H1 (cell line): Measurements from ENCODE around the gene SAXO1. TPM values are rescaled to one million over a fixed set of nuclear protein-coding genes. Genes with fewer than 3 reads are reported as not detected.

ENCODE experiments used
- CTCF ChIA-PET: fragments of 300-600 bp; sonication (Branson Sonifier 250); formaldehyde crosslinking; loops from one replicate; lab custom pipeline; 2021; ENCODE audit not compliant: partially characterized antibody; lab: Charles Lee
- POLR2A ChIA-PET: fragments of 300-600 bp; sonication (Branson Sonifier 250); formaldehyde crosslinking; loops from one replicate; lab custom pipeline; 2021; ENCODE audit warnings: inconsistent platforms; ENCODE audit not compliant: partially characterized antibody; lab: Charles Lee
- DNase-seq, 2 experiments: peaks; one replicate each; pipeline versions ENCODE4 v3.0.0 to v3.0.0-alpha.2; 2010 to 2022; ENCODE audit warnings: low spot score in 2 of 2, low read depth in 1 of 2, mixed read lengths in 1 of 2
- FAIRE-seq: peaks from 2 replicates; lab custom pipeline; 2011; peaks lifted over from hg19 to GRCh38; lab: Jason Lieb, UNC
- H2AFZ ChIP-seq: 2 replicates; pipeline ENCODE4 v1.8.1; 2012; ENCODE audit warnings: low read length, inconsistent platforms
- H2AK5ac ChIP-seq: 2 replicates; pipeline ENCODE4 v1.6.1; 2013; ENCODE audit warnings: low read depth, low read length
- H2BK120ac ChIP-seq: replicated peaks from 2 replicates; pipeline ENCODE3; 2013; ENCODE audit warnings: low read depth, low read length, inconsistent platforms
- H2BK12ac ChIP-seq: 2 replicates; pipeline ENCODE4 v1.6.1; 2013; ENCODE audit warnings: low read depth, low read length
- H2BK15ac ChIP-seq: 2 replicates; pipeline ENCODE4 v1.6.1; 2013; ENCODE audit warnings: low read length
- H2BK20ac ChIP-seq: 2 replicates; pipeline ENCODE4 v1.6.1; 2013; ENCODE audit warnings: low read length
- H2BK5ac ChIP-seq: 2 replicates; pipeline ENCODE4 v1.6.1; 2013; ENCODE audit warnings: low read depth, low read length
- H3K14ac ChIP-seq: 2 replicates; pipeline ENCODE4 v1.6.1; 2013; ENCODE audit warnings: inconsistent platforms; ENCODE audit not compliant: insufficient read length
- H3K18ac ChIP-seq: 2 replicates; pipeline ENCODE4 v1.6.1; 2013; ENCODE audit warnings: low read length; ENCODE audit errors: extremely low read depth
- H3K23ac ChIP-seq: 2 replicates; pipeline ENCODE4 v1.6.1; 2013; ENCODE audit warnings: inconsistent platforms; ENCODE audit not compliant: insufficient read length
- H3K23me2 ChIP-seq: 2 replicates; pipeline ENCODE4 v1.6.1; 2013; ENCODE audit warnings: low read depth, low read length
- H3K27ac ChIP-seq: 2 replicates; pipeline ENCODE4 v1.6.1; 2011; ENCODE audit warnings: low read depth, low read length, inconsistent platforms
- H3K27me3 ChIP-seq, 4 experiments: replicated peaks in 1 of 4; 1 replicate in 1 of 4; 2 replicates in 3 of 4; pipeline versions ENCODE4 v1.6.1 to v1.8.1; 2011 to 2013; ENCODE audit warnings: low read length in 3 of 4, mild to moderate bottlenecking in 3 of 4, inconsistent platforms in 2 of 4, mixed read lengths in 2 of 4, moderate library complexity in 1 of 4; ENCODE audit not compliant: control insufficient read depth in 3 of 4, insufficient read depth in 3 of 4; ENCODE audit errors: extremely low read depth in 1 of 4
- H3K36me3 ChIP-seq, 4 experiments: 2 replicates each; pipeline versions ENCODE4 v1.6.1 to v1.8.1; 2011 to 2013; ENCODE audit warnings: mild to moderate bottlenecking in 4 of 4, low read length in 3 of 4, moderate library complexity in 2 of 4, control low read depth in 1 of 4, inconsistent platforms in 1 of 4; ENCODE audit not compliant: insufficient read depth in 4 of 4, control insufficient read depth in 2 of 4
- H3K4ac ChIP-seq: replicated peaks from 2 replicates; pipeline ENCODE3; 2013; ENCODE audit warnings: low read length, low read depth, mixed read lengths, inconsistent platforms; ENCODE audit not compliant: insufficient read length
- H3K4me1 ChIP-seq, 4 experiments: replicated peaks in 1 of 4; 1 replicate in 1 of 4; 2 replicates in 3 of 4; pipeline versions ENCODE4 v1.6.1 to v1.8.1; 2011 to 2013; ENCODE audit warnings: low read length in 3 of 4, inconsistent platforms in 2 of 4, mixed read lengths in 1 of 4; ENCODE audit not compliant: insufficient read depth in 4 of 4, control insufficient read depth in 3 of 4
- H3K4me2 ChIP-seq, 2 experiments: 2 replicates each; pipeline versions ENCODE4 v1.6.1 to v1.8.1; 2011 to 2013; ENCODE audit warnings: low read depth in 2 of 2, low read length in 2 of 2, control low read depth in 1 of 2, inconsistent platforms in 1 of 2, mild to moderate bottlenecking in 1 of 2; ENCODE audit not compliant: insufficient read depth in 1 of 2
- H3K4me3 ChIP-seq, 4 experiments: fragments of 200-600, 300-600 bp in 1 of 4; sonication (generic), shearing (Covaris generic), sonication (Bioruptor Twin) in 1 of 4; 2 replicates each; pipeline versions ENCODE4 v1.5.1 to v1.8.1; 2011 to 2016; ENCODE audit warnings: low read length in 4 of 4, low read depth in 3 of 4, control low read depth in 2 of 4, inconsistent platforms in 2 of 4, mild to moderate bottlenecking in 2 of 4, mixed read lengths in 1 of 4, moderate library complexity in 1 of 4; ENCODE audit not compliant: insufficient read depth in 2 of 4; ENCODE audit errors: extremely low read depth in 1 of 4
- H3K56ac ChIP-seq: replicated peaks from 2 replicates; pipeline ENCODE3; 2013; ENCODE audit warnings: low read depth, mild to moderate bottlenecking, mixed read lengths, low read length, inconsistent platforms; ENCODE audit not compliant: insufficient read length
- H3K79me1 ChIP-seq: 2 replicates; pipeline ENCODE4 v1.6.1; 2013; ENCODE audit warnings: low read depth, low read length, control low read depth
- H3K79me2 ChIP-seq, 2 experiments: 2 replicates each; pipeline versions ENCODE4 v1.6.1 to v1.8.1; 2012 to 2013; ENCODE audit warnings: low read length in 2 of 2, mild to moderate bottlenecking in 2 of 2, inconsistent platforms in 1 of 2; ENCODE audit not compliant: insufficient read depth in 2 of 2, control insufficient read depth in 1 of 2
- H3K9ac ChIP-seq, 4 experiments: replicated peaks in 1 of 4; 1 replicate in 1 of 4; 2 replicates in 3 of 4; pipeline versions ENCODE4 v1.6.1 to v1.8.1; 2011 to 2013; ENCODE audit warnings: low read depth in 3 of 4, low read length in 3 of 4, control low read depth in 2 of 4, mild to moderate bottlenecking in 2 of 4, moderate library complexity in 2 of 4, inconsistent platforms in 1 of 4; ENCODE audit errors: extremely low read depth in 1 of 4
- H3K9me3 ChIP-seq, 2 experiments: 2 replicates each; pipeline versions ENCODE4 v1.6.1 to v1.8.1; 2012 to 2013; ENCODE audit warnings: mild to moderate bottlenecking in 2 of 2, moderate library complexity in 2 of 2, control low read depth in 1 of 2, inconsistent platforms in 1 of 2, low read depth in 1 of 2, low read length in 1 of 2, mixed read lengths in 1 of 2; ENCODE audit not compliant: insufficient read depth in 2 of 2
- H4K20me1 ChIP-seq, 2 experiments: replicated peaks in 1 of 2; 2 replicates each; pipeline versions ENCODE3 to v1.8.1; 2011 to 2013; ENCODE audit warnings: inconsistent platforms in 2 of 2, low read length in 2 of 2, mild to moderate bottlenecking in 1 of 2; ENCODE audit not compliant: insufficient read depth in 2 of 2, control insufficient read depth in 1 of 2
- H4K5ac ChIP-seq: 2 replicates; pipeline ENCODE4 v1.6.1; 2013; ENCODE audit warnings: low read length, low read depth, mixed read lengths, inconsistent platforms; ENCODE audit not compliant: insufficient read length
- H4K8ac ChIP-seq: 2 replicates; pipeline ENCODE4 v1.8.0; 2013; ENCODE audit warnings: mild to moderate bottlenecking, moderate library complexity, low read length, inconsistent platforms; ENCODE audit not compliant: insufficient read depth; ENCODE audit errors: extremely low read depth
- H4K91ac ChIP-seq: replicated peaks from 2 replicates; pipeline ENCODE3; 2013; ENCODE audit warnings: low read length, mixed read lengths, inconsistent platforms; ENCODE audit not compliant: insufficient read length
- ATF3 ChIP-seq: IDR thresholded peaks from 2 replicates; pipeline ENCODE4 v1.6.1; 2011; ENCODE audit warnings: low read depth, mild to moderate bottlenecking, low read length; ENCODE audit not compliant: insufficient read depth
- BCL11A ChIP-seq, 2 experiments: IDR thresholded peaks; one replicate each; pipeline ENCODE4 v1.6.1; 2011; ENCODE audit warnings: low read depth in 2 of 2, low read length in 2 of 2, mild to moderate bottlenecking in 2 of 2
- CBX8 ChIP-seq: fragments of 300-800, 300-1000 bp; sonication (generic); IDR thresholded peaks from 2 replicates; pipeline ENCODE4 v1.7.1; 2016; ENCODE audit warnings: low read depth, low read length, borderline replicate concordance
- NRF1 ChIP-seq: IDR thresholded peaks from 2 replicates; pipeline ENCODE4 v1.6.1; 2011; ENCODE audit warnings: mild to moderate bottlenecking, low read depth, low read length, improper control_type of control experiment
- POLR2AphosphoS5 ChIP-seq: IDR thresholded peaks from 2 replicates; pipeline ENCODE4 v1.6.1; 2011; ENCODE audit warnings: low read depth, low read length
- RFX5 ChIP-seq: IDR thresholded peaks from 2 replicates; pipeline ENCODE4 v1.6.1; 2011; ENCODE audit warnings: low read depth, low read length, improper control_type of control experiment, borderline replicate concordance
- RNF2 ChIP-seq: fragments of 200-900, 300-1000 bp; sonication (generic); IDR thresholded peaks from 2 replicates; pipeline ENCODE4 v1.7.1; 2016; ENCODE audit warnings: borderline replicate concordance, low read depth, mild to moderate bottlenecking, antibody characterized with exemption, low read length; ENCODE audit not compliant: poor library complexity, severe bottlenecking; ENCODE audit errors: missing control alignments
- SAP30 ChIP-seq: fragments of 300-600 bp; sonication (generic); IDR thresholded peaks from 2 replicates; pipeline ENCODE4 v1.7.1; 2012; ENCODE audit warnings: low read length, moderate library complexity, mild to moderate bottlenecking, inconsistent platforms; ENCODE audit not compliant: insufficient read depth, insufficient replicate concordance
- SIRT6 ChIP-seq: IDR thresholded peaks from one replicate; pipeline ENCODE4 v1.7.1; 2012; ENCODE audit warnings: low read length, inconsistent platforms
- SRF ChIP-seq: IDR thresholded peaks from 2 replicates; pipeline ENCODE4 v1.6.1; 2011; ENCODE audit warnings: mild to moderate bottlenecking, low read depth, low read length, moderate library complexity
- TCF12 ChIP-seq: IDR thresholded peaks from 2 replicates; pipeline ENCODE4 v1.6.1; 2011; ENCODE audit warnings: low read depth, mild to moderate bottlenecking, low read length
- USF2 ChIP-seq: IDR thresholded peaks from 2 replicates; pipeline ENCODE4 v1.6.1; 2011; ENCODE audit warnings: low read length, improper control_type of control experiment
- YY1 ChIP-seq: IDR thresholded peaks from 2 replicates; pipeline ENCODE4 v1.6.1; 2011; ENCODE audit warnings: low read depth, mild to moderate bottlenecking, low read length
- WGBS, 2 experiments: shearing (Covaris generic) in 1 of 2; methylation state at CpG; one replicate each; pipeline versions ENCODE4 v1.1.6 to v1.1.7; 2013 to 2015; ENCODE audit warnings: low lambda C conversion rate in 2 of 2, mixed read lengths in 2 of 2, inconsistent platforms in 1 of 2, low coverage in 1 of 2, missing lambda C conversion rate in 1 of 2; ENCODE audit not compliant: insufficient replicate concordance in 2 of 2, insufficient coverage in 1 of 2, insufficient read length in 1 of 2; ENCODE audit errors: extremely low coverage in 1 of 2, missing lambda C conversion rate in 1 of 2; 5-methylcytosine and 5-hydroxymethylcytosine counted together
- polyA plus RNA-seq, 7 experiments: library from polyadenylated mRNA; depleted of rRNA in 3 of 7; stranded (reverse) in 5 of 7; unstranded in 2 of 7; fragments of >200 nt in 5 of 7; fragments of 200-250 nt in 2 of 7; gene quantifications; 1 replicate in 5 of 7; 2 replicates in 1 of 7; 4 replicates in 1 of 7; pipeline versions ENCODE4 v1.2.1 to v1.2.3, GENCODE V29; 2011 to 2013; ENCODE audit warnings: missing spikeins in 2 of 7, mixed read lengths in 2 of 7
- total RNA-seq: library from RNA; stranded (reverse); fragmentation: NEBNext Ultra II Directional; extraction: Animal tissue kit (Norgen Biotek cat#: 25700); gene quantifications from 2 replicates; pipeline ENCODE4 v1.2.1, GENCODE V29; 2021

Gene SAXO1
- total and polyA plus RNA-seq, 2 of the 8 experiments (the other 6 are each of a cell fraction or from before 2014, with no cell fraction given): 0.11 to 0.20 TPM

- Histone ChIP-seq H2AFZ (no peak overlapping the region), H3K27me3 (no peaks in the 10 kb centered on the region), H2AK5ac (no peak overlapping the region), H3K23me2 (no peaks in the 10 kb centered on the region), H2BK15ac (no peak overlapping the region), H2BK120ac (no peak overlapping the region), H4K5ac (no peak overlapping the region), H4K8ac (no peak overlapping the region), H3K14ac (no peak overlapping the region), H3K4me3 (no peak overlapping the region), H3K4me1 (no peaks in the 10 kb centered on the region; a peak in 1 of 7 replicates), H3K56ac (no peak overlapping the region), H3K9me3 (peaks cover 0 to 5% of the 10 kb centered on the region in 2 experiments; a peak in 1 of 4 replicates), H3K79me2 (no peaks in the 10 kb centered on the region), H4K91ac (no peak overlapping the region), H3K79me1 (no peaks in the 10 kb centered on the region), H3K4me2 (no peak overlapping the region), H3K36me3 (no peaks in the 10 kb centered on the region), H3K27ac (no peak overlapping the region), H3K9ac (no peak overlapping the region), H3K18ac (no peak overlapping the region), H4K20me1 (no peaks in the 10 kb centered on the region), H2BK5ac (no peak overlapping the region), H3K23ac (no peak overlapping the region), H3K4ac (no peak overlapping the region), H2BK20ac (no peak overlapping the region), H2BK12ac (no peak overlapping the region)
- DNase-seq (no peak), FAIRE-seq (no peak)
- POLR2A ChIA-PET: no interaction called here
- WGBS, 2 experiments: 87% methylated on average over 4 of the region's 4 CpGs; no CpG with 5 or more reads in 1 of the 2 experiments
- CTCF ChIA-PET: interaction anchor here (1.2 to 1.4 kb wide), 2 partner anchors 8 to 123 kb away, joined by 4 to 6 read pairs; no protein-coding TSS in a partner anchor
- TF ChIP-seq SIRT6 (no peak), RNF2 (no peak), CBX8 (no peak), RFX5 (no peak), SRF (no peak), TCF12 (no peak), NRF1 (no peak), SAP30 (no peak), POLR2AphosphoS5 (no peak), YY1 (no peak), ATF3 (no peak), USF2 (no peak), BCL11A (IDR thresholded peaks at IDR 0.05; ENCODE audit: low read depth in 2 of 2, low read length in 2 of 2) (no peak)
These were observed 142.6 kb downstream of the SAXO1 start for GRCh38 chr9:18890372-18890771.
